Fibroblast of pulmonary artery (primary cell): ENCODE measurements around the gene DAGLA.
A peak's percentile ranks its signal among the peaks of the same experiment; 100 is the strongest.

Source experiments
- DNase-seq: peaks from one replicate; pipeline ENCODE4 v3.0.0-alpha.2; 2010; ENCODE audit warnings: low read depth
- H3K4me3 ChIP-seq: replicated peaks from 2 replicates; pipeline ENCODE4 v1.5.1; 2011; ENCODE audit warnings: low read depth, mild to moderate bottlenecking, control low read depth, low read length, moderate library complexity
- CTCF ChIP-seq: IDR thresholded peaks from 2 replicates; pipeline ENCODE4 v1.5.1; 2011; ENCODE audit warnings: mild to moderate bottlenecking, control low read depth, low read length, inconsistent platforms; ENCODE audit errors: missing control alignments

DAGLA gene

GRCh38 chr11:61714316-61714715 is 34.1 kb downstream of the DAGLA start:
- H3K4me3 ChIP-seq = no peak overlapping the region
- DNase-seq = no peak
- no peak for TF ChIP-seq CTCF

- DNase-seq = no peak
- H3K4me3 ChIP-seq = no peak overlapping the region
- no peak for TF ChIP-seq CTCF
These were observed 34.7 kb downstream of the DAGLA start for GRCh38 chr11:61714916-61715315.

GRCh38 chr11:61715867-61716266 is 35.7 kb downstream of the DAGLA start:
- DNase-seq = no peak
- H3K4me3 ChIP-seq = no peak overlapping the region
- no peak for TF ChIP-seq CTCF

GRCh38 chr11:61716478-61717285 is 36.5 kb downstream of the DAGLA start:
- no peak overlapping the region for H3K4me3 ChIP-seq
- TF ChIP-seq CTCF = no peak
- no peak for DNase-seq

GRCh38 chr11:61717286-61718033 is 37.3 kb downstream of the DAGLA start:
- no peak for DNase-seq
- TF ChIP-seq CTCF = no peak
- no peak overlapping the region for H3K4me3 ChIP-seq

GRCh38 chr11:61718046-61718531 is 37.9 kb downstream of the DAGLA start:
- no peak for DNase-seq
- TF ChIP-seq CTCF = no peak
- peak overlapping the region; percentile 42 for H3K4me3 ChIP-seq
